NCI-H446 treated with DMSO at 0.1 percent for 48 hours (cell line): ENCODE results near the gene ARHGAP24.
"Not testable (repeated sequence)": the region's sequence is repeated elsewhere in the genome, so short reads cannot be mapped to it uniquely, and the experiment has no call there.

ENCODE experiments used
- DNase-seq: peaks from one replicate; lab custom pipeline; 2025; lab: John Stamatoyannopoulos, UW

ARHGAP24 gene

DNA sequence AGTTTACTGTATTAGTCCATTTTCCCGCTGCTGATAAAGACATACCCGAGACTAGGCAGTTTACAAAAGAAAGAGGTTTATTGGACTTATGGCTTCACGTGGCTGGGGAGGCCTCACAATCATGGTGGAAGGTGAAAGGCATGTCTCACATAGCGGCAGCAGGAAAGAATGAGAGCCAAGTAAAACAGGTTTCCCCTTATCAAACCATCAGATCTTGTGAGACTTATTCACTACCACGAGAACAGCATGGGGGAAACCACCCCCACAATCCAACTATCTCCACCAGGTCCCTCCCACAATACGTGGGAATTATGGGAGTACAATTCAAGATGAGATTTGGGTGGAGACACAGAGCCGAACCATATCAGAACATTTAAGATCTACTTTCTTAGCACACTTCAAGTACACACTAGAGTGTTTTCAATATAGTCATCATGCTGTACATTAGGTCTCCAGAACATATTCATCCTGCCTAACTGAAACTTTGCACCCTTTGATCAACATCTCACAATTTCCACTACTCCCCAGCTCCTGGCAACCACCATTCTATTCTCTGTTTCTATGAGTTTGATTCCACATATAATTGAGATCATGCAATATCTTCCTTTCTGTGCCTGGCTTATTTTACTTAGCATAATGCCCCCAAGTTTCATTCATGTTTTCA lies 341.0 kb downstream of the ARHGAP24 start:
- no peak for DNase-seq

DNA sequence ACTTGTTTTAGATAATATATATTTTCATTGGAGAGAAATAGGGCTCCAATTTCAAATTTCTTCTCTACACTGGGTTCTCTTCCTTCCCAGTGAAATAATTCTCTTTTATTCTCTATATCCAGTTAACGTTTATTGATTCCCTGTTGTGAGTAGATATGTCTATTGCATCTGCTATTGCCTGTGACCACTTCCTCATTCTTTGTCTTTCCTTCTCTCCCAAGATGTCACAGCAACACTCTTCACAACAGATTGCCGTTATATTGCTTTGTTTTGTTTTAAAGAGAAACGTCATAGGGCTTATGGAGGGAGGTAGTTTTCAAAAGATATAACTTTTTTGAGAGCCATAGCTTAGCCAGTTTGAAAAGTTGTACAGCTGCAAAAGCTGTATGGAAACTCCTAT lies 343.8 kb downstream of the ARHGAP24 start:
- DNase-seq, result no peak

DNA sequence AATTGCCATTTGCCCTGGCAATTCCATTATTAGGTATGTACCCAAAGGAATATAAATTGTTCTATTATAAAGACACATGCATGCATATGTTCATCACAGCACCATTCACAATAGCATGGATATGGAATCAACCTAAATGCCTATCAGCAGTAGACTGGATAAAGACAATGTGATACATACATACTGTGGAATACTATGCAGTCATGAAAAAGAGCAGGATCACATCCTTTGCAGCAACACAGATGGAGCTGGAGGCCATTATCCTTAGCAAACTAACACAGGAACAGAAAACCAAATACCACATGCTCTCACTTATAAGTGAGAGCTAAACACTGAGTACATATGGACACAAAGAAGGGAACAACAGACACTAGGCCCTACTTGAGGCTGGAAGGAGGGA lies 345.2 kb downstream of the ARHGAP24 start:
- DNase-seq, result not testable (repeated sequence)

DNA sequence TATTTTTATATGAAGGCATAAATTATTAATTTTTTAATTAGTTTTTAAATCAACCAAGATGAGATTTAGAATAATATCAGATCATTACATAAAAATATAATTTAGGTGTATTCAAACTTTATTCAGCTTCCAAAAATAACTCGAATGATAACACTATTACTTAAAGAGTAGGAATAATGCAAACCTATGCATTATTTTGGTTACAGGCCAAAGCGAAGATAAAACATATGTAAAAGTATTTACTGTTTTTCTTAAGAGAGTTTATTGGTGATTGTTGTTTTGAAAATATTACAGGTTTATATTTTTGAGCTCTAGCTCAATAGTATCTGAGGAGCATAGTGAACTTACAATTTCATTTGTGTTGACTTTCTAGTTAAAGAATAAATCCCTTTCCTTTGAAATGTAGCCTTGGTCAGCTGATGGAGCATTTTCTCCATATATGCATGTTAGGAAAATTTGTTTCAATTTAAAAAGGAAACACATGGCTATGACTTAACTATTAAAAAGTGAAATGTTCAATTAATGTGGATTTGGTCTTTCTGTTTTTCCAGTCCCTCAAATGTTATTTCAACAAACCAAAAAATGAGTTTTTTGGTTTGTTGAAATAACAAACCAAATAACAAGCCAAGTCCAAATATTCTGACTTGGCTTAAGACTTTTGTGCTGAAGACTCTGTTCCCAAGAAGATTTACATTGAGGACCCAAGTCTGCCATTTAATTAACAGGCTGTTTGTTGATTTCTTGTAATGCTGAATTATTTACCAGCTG lies 346.9 kb downstream of the ARHGAP24 start:
- DNase-seq, result no peak

DNA sequence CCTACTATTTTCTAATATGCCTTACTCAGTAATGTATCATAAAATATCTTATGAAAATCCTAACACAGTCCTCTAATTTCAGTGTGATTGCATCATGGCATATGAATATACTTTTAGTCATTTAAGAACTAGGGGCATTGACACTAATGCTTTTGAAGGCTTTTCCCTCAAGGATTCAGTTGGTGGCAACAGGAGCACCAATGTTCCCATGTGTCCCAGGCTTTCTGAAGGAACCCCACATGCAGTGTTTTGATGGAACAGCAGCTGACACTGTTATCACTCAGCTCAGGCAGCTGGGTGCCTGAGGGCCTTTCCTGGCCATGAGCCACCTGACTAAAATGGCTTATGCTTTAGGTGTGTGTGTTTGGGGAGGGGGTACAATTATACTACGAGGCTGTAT lies 348.3 kb downstream of the ARHGAP24 start:
- no peak for DNase-seq

DNA sequence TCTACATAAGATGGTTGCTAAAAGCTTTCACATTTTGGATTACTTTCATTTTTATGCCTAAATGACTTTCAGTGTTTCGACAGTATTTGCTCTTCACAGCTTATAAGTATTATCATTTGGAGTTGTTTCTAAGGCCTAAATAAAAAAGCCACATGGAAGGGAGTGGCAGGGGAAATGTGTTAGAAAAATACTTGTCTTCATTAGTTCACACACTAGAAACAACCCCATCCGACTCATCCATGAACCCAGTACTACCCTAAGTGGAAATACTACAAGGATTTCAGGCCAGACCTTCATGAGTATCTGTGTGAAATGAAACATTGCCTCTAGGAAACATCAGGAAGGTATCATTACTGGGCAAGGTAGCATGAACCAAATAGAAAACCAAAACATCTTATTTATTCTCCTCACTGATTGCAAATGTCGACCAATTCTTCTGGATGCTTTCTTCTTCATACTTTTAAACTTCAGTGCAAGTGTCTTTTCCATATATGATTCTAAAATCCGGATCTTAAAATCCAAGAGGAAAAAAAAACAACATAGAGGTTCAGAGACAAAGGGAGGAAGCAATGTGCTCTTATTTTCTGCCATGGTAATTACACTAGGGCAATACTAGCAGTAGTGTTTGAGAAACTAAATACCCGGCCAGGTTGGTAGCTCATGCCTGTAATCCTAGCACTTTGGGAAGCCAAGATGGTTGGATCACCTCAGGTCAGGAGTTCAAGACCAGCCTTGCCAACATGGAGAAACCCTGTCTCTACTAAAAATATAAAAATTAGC lies 349.4 kb downstream of the ARHGAP24 start:
- no peak for DNase-seq

DNA sequence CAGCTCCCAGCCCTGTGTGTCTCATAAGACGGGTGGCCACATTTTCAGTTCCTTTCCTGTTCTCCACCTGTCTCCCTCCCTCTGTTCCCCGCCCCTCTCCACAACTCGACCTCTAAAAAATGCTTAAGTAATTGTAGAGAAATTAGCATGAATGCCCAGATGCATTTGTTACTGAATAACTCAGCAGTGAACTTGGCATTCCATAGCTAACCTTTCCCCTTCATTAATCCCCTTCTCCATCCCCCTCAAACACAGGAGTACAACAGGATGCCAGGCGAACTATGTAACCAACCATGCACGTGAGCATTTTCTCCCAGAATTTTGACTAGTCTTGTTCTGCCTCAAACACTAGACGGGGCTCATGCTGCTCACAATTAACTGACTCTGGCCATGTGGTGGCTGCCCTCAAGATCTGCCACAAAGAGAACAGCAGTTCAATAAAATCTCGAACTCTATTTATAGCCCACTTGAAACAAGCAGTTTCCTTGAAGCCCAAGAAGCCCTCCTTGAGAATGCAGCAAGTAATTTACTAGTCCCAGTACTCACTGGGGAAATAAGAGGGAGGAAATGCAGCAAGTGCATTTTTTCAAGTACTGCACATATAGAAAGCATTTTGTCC lies 351.2 kb downstream of the ARHGAP24 start:
- peak; percentile 61 for DNase-seq

DNA sequence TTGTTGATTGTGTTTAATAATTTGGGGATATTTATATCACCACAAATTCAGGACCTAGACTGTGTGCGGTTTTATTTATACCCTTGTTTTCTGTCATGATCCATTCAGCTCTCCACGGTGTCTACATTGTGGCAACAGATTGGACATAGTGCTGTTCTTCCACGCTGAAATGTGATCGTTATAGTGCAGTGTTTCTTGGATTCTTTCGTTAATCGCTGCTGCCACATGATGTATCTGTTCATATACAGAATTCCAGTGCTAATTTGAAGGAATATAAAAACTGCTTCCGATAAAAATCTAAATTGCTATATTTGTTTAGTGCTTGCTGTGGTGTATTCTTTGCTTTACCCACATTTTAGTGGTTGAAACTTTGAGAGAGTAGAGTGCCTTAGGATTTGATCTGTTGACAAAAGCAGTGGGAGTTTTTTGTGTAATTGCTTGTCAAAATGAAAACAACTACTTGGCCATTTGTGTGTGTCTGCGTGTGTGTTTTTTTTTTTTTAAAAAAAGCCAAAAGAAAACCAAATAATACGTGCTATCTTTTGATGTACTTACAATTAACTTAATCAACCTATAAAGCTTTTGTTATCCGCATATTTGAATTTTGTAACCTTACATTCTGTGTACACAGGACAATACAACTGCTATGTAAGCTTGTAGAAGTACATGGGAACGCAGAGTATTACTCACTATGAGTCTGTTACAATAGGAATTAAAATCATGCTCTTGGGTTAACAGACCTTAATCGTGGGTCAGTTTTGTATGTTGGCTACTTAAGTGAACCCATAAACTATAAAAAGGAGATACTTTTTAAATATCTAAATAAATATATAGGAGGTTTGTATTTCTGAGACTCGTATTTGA lies 353.3 kb downstream of the ARHGAP24 start:
- no peak for DNase-seq

DNA sequence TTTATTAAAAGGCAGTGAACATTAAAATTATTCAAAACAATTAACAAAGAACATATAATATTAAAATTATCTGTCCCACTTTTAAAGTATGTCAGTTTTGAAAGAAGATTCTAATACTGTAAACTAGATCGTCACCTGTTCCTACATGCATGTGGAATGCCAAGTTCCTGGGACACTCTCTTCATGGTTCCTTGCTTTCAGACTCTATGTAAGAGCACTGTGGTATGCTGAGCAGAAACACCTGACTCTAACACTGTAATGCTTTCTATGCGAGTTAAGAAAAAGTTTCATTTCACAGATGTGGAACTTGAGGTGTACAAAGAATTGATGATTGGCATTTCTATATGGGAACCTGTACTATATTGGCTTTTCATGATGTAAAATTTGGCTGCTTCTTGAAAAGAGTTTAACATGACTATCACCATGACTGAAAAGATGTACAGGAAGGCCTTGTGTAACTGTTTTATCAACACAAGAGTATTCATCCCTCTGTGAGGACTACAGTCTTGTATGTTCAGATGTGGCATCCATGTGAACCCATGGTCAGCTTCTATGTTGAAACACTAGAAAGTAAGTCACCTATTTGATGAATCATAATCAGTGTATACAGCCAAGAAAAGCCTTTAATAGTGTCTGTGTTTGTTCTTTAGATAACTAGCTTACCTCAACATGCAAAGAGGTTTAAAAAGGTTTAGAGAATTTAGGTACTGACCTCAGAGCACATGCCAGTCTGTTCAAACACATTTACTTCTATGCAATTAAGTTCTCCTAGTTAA lies 354.5 kb downstream of the ARHGAP24 start:
- DNase-seq, result no peak

DNA sequence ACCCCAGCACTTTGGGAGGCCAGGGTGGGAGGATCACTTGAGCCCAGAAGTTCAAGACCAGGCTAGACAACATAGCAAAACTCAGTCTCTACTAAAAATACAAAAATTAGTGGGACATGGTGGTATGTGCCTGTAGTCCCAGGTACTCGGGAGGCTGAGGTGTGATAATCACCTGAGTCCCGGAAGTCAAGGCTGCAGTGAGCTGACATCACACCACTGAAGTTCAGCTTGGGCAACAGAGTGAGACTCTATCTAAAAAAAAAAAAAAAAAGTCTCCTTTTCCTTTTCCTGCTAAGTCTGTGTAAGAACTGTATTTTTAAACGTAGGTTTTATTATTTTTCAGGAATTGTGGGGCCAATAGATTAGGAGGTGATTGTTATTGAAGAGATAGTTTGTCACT lies 356.7 kb downstream of the ARHGAP24 start:
- no peak for DNase-seq

DNA sequence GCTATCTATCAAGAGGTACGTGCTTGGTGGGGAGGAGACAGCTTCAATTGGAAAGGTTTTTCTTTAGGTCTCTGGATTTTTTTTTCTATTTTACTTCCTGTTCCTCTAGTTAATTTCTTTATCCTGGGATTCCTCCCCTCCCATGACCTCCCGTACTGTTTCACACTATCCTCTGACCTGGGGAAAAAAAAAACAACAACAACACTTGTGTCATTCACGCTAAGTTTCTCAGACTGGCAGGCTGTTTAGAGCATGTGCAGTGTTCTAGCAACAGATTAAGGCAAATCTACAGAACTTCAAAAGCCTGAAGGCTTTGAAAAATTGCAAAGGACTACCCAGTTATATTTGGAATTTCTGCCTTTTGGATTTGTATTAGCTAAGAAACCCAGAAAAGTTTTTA lies 358.4 kb downstream of the ARHGAP24 start:
- no peak for DNase-seq

DNA sequence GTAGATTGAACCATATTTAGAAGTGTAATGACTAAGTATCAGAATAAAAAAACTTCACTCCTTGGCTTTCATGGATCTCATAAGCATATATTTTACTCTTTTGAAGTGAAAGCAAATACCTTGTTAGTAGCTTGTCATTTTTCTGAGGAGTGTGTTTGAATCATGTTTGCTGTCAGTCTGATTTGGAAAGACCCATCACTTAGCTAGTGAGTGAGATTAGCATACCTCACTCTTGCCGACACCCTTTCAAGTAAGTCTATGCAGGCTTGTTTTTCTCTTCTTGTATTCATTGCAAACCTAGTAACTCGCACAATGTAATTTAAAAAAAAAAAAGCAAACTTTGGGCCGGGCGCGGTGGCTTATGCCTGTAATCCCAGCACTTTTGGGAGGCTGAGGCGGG lies 360.0 kb downstream of the ARHGAP24 start:
- no peak for DNase-seq

DNA sequence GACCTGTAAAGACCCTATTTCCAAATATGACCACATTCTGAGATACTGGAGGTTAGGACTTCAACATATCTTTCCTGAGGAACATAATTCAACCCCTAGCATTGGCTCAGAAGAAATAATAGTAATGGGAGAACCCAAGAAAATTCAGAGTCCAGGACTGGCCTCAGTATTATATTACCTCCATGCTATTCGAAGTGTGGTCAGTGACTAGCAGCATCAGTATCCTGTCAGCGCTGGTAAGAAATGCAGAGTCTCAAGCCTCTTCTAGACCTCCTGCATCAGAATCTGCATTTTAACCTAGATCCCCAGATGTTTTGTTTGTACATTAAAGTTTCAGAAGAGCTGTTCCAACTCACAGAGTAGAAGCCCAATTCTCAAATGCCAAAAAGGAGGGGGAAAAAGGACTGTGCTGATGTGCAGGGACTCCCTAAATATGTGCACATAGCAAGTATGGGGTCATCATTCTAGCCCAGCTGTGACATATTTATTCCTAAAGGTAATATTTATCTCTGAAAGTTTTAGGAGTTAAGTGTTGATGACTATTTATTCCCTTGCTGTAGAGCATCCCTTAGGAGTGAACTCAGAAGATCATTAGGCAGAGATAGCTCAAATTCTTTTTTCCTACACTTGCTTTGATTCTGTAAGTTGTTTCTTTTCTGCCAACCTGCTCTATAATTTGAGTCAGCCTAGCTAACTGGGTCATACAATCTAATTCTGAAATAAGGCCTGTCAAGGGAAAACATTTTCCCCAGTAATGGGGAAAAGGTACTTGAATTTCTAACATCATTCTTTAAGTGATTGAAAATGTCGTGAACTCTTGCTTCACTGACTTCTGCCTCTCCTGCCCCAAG lies 361.9 kb downstream of the ARHGAP24 start:
- no peak for DNase-seq

DNA sequence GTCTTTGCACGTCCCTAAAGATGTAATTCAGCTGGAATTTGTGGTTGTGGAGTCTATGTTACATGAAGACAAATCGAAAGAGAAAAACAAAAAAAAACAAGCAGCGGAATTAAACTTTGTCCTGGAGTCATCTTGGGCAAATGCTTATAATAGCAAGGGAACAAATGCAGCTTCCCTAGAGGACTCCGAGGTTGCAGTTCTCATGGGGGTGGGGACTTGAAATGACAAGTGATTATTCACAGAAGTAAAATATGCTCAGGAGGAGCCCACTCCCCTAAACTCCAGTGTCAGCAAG lies 362.4 kb downstream of the ARHGAP24 start:
- DNase-seq, result no peak

DNA sequence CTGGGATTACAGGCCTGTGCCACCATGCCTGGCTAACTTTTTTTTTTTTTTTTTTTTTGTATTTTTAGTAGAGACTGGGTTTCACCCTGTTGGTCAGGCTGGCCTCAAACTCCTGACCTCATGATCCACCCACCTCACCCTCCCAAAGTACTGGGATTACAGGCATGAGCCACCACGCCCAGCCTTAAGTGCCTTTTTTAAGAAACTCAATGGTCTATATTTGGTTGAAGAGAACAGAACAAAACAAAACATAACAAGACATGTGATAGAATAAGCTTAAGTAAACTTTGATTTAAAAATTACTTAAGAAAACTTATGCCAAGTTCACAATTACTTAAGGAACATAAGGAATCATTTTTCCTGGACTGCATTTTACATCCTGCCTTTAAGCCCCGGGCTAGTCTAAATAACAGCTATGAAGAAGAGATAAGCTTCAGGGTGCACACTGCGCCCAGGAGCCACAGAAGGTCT lies 365.1 kb downstream of the ARHGAP24 start:
- not testable (repeated sequence) for DNase-seq

DNA sequence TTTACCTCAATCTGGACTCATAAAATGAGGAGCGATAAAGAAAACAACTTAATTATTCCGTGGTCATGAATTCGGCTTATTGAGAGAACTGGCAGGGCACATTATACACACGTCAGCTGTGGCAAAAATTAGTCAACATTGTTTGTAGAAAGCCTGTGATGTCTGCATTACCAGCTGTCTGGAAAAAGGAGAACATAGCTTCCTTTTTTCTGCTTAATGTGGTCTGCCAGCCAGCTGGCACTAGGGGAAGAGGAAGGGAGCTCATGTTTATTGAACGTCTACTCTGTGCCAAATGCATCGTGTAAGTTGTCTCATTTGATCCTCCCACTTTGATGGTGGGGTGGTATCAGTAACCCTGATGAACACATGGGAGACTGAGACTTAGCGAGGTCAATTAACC lies 367.6 kb downstream of the ARHGAP24 start:
- DNase-seq, result peak; percentile 89

DNA sequence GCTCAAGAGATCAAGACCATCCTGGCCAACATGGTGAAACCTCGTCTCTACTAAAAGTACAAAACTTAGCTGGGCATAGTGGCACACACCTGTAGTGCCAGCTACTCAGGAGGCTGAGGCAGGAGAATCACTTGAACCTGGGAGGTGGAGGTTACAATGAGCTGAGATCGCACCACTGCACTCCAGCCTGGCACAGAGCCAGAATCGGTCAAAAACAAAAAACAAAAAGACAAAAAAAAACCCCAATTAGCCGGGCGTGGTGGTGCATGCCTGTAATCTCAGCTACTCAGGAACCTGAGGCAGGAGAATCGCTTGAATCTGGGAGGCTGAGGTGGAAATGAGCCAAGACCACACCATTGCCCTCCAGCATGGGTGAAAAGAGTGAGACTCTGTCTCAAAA lies 378.8 kb downstream of the ARHGAP24 start:
- DNase-seq, result not testable (repeated sequence)

DNA sequence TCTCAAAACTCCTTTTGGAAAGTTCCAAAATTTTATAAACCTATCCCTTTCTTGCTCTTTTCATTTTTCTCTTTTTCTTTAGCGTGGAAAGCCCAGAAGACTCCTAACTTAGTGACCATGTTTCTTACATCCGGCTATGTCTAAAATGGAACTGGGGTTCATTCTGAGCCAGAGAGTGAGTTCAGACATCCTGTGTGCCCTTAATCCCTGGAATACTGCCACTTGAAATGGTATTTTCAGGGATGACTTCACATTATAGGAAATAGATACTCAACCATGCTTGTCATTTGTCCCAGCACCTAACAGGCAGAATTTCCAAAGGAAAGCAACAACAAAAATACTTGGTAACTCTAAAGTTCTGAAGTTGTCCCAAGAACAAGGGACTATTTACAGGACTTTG lies 379.6 kb downstream of the ARHGAP24 start:
- DNase-seq, result no peak

DNA sequence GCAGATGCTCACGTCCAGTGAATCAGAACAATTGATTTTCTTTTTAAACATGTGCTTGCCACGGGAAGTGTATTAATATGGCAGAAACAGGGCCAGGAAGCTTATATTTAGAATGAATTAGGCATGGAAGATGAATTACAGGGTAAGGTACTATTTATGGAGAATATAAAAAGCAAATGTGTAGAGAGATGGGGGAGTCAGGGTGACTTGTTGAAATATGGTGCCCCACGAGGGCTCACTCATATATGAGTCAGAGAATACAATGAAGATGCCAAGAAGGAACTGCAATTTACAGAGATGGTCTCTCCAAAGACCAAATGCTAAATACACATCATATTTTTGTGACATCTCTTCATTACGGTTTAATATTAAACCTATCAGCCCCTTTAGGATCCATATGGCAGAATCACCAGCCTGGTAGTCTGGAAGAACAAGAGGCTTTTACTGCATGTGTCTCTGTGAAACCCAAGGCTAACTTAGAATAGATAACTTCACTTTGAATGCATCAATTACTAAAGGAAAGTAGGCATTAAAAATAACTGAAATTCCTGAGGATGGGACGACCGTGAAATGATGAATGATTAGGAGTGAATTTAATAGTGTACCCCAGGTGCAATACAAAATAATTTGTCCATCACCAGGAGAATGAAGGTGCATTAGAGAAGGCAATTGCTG lies 385.3 kb downstream of the ARHGAP24 start:
- DNase-seq, result peak; percentile 11
